ENCODE measurements around the gene ICAM5.
"Not testable (repeated sequence)": the region's sequence is repeated elsewhere in the genome, so short reads cannot be mapped to it uniquely, and the experiment has no call there.

GRCh38 chr19:10336725-10337124 is 47.0 kb downstream of the ICAM5 start:
- TF ChIP-seq, protein P1, sequence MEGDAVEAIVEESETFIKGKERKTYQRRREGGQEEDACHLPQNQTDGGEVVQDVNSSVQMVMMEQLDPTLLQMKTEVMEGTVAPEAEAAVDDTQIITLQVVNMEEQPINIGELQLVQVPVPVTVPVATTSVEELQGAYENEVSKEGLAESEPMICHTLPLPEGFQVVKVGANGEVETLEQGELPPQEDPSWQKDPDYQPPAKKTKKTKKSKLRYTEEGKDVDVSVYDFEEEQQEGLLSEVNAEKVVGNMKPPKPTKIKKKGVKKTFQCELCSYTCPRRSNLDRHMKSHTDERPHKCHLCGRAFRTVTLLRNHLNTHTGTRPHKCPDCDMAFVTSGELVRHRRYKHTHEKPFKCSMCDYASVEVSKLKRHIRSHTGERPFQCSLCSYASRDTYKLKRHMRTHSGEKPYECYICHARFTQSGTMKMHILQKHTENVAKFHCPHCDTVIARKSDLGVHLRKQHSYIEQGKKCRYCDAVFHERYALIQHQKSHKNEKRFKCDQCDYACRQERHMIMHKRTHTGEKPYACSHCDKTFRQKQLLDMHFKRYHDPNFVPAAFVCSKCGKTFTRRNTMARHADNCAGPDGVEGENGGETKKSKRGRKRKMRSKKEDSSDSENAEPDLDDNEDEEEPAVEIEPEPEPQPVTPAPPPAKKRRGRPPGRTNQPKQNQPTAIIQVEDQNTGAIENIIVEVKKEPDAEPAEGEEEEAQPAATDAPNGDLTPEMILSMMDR (IDR thresholded peaks at IDR 0.05): not testable (repeated sequence)
- not testable (repeated sequence) for TF ChIP-seq POLR2A (IDR thresholded peaks at IDR 0.05)
